Esophagus (tissue), 2 donors: Measurements from ENCODE around the gene SERPINE1. TPM values are rescaled to one million over a fixed set of nuclear protein-coding genes. Genes with fewer than 3 reads are reported as not detected.

Source experiments
- H3K27ac ChIP-seq, 2 donors: one replicate each; pipeline ENCODE4 v1.5.1; 2013; ENCODE audit warnings: low read depth in 2 of 2, mild to moderate bottlenecking in 2 of 2, inconsistent platforms in 1 of 2, low read length in 1 of 2, moderate library complexity in 1 of 2
- H3K27me3 ChIP-seq, 2 donors: one replicate each; pipeline ENCODE4 v1.6.1; 2013; ENCODE audit warnings: low read length in 2 of 2, control low read depth in 1 of 2, mild to moderate bottlenecking in 1 of 2; ENCODE audit not compliant: insufficient read depth in 2 of 2, control insufficient read depth in 1 of 2
- H3K36me3 ChIP-seq, 2 donors: one replicate each; pipeline ENCODE4 v1.6.1; 2013; ENCODE audit warnings: low read length in 1 of 2; ENCODE audit not compliant: control insufficient read depth in 2 of 2, insufficient read depth in 2 of 2
- H3K4me1 ChIP-seq, 2 donors: one replicate each; pipeline ENCODE4 v1.6.1; 2013; ENCODE audit warnings: low read length in 1 of 2; ENCODE audit not compliant: control insufficient read depth in 2 of 2, insufficient read depth in 2 of 2
- H3K4me3 ChIP-seq, 2 donors: one replicate each; pipeline ENCODE4 v1.5.1; 2013; ENCODE audit warnings: low read length in 2 of 2, mild to moderate bottlenecking in 2 of 2, low read depth in 1 of 2, moderate library complexity in 1 of 2
- H3K9me3 ChIP-seq, 2 donors: one replicate each; pipeline ENCODE4 v1.6.1; 2013; ENCODE audit warnings: mild to moderate bottlenecking in 2 of 2, low read depth in 1 of 2, low read length in 1 of 2, moderate library complexity in 1 of 2; ENCODE audit not compliant: control insufficient read depth in 2 of 2, insufficient read depth in 1 of 2
- WGBS, 2 donors: extraction: QIAGEN DNeasy Blood & Tissue Kit; methylation state at CpG; one replicate each; pipeline ENCODE4 v1.1.7; 2013; 5-methylcytosine and 5-hydroxymethylcytosine counted together
- polyA plus RNA-seq, 2 donors: library from polyadenylated mRNA; stranded (reverse); fragments of 200-250 nt; gene quantifications; one replicate each; pipeline ENCODE4 v1.2.3, GENCODE V29; 2013
- donor health status: healthy with polysubstance abuse.
- donor health status: Bipolar disorder and iron deficiency.

The SERPINE1 gene
- polyA plus RNA-seq, 2 donors, result 0.88 to 1.3 TPM

DNA sequence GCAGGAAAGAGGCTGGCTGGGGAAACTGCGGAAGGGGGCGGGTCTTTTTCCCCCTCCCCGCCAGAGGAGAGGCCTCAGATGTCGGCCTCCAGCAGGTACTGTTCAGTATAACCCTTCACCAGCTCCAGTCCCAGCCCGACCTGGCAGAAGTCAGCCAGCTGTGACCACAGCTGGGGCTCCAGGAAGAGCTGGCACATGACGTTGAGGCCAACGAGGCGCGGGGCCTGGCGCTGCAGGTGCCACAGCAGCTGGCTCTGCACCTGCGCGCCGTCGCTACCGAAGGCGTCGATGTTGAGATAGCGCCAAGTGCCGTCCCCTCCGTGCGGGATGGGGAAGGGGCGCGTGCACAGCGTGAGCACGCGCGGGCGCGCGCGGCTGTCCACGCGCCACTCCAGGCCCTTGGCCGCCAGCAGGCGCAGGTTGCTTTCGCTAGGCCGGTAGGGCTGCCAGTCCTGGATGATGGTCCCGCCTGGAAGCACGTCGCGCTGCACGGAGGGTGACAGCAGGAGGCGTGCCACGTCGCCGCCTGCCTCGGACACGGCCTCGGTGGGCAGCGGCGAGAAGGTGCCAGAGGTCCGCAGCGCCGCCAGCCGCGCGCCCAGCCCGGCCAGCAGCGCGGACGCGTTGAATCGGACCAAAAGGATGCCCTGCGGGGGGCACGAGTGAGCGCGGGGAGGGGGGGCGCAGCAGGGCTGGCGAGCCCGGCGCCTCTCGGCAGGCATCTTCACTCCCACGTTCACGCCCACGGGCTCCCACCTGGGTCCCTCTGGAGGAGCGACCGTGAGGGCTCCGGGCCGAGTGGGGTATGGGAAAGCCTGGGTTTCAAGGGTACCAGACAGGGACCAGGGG is 45.3 kb downstream of the SERPINE1 start:
- no peaks in the 10 kb centered on the region for H3K36me3 ChIP-seq
- WGBS, 2 donors, result 1 to 3% methylated on average over 74 to 79 of the region's 79 CpGs
- no peak overlapping the region for H3K4me3 ChIP-seq
- H3K4me1 ChIP-seq, result peaks cover 8 to 18% of the 10 kb centered on the region in 2 donors
- H3K27me3 ChIP-seq, result peaks cover 5 to 51% of the 10 kb centered on the region in 2 donors
- peaks cover 0 to 2% of the 10 kb centered on the region in 2 donors for H3K9me3 ChIP-seq
- H3K27ac ChIP-seq, result no peak overlapping the region

- Histone ChIP-seq H3K27me3 (peaks cover 5 to 49% of the 10 kb centered on the region in 2 donors), H3K9me3 (peaks cover 0 to 2% of the 10 kb centered on the region in 2 donors), H3K27ac (no peak overlapping the region), H3K4me3 (peak overlapping the region; percentile 9 to 10), H3K36me3 (no peaks in the 10 kb centered on the region), H3K4me1 (peaks cover 8 to 18% of the 10 kb centered on the region in 2 donors)
- 2 to 3% methylated on average over 41 to 53 of the region's 53 CpGs for WGBS, 2 donors
Observed at GRCh38 chr7:101172854-101173751, 46.2 kb downstream of the SERPINE1 start.

GRCh38 chr7:101173752-101174244 is 46.9 kb downstream of the SERPINE1 start:
- H3K4me3 ChIP-seq, result no peak overlapping the region
- H3K9me3 ChIP-seq, result peaks cover 0 to 2% of the 10 kb centered on the region in 2 donors
- H3K36me3 ChIP-seq, result no peaks in the 10 kb centered on the region
- H3K27me3 ChIP-seq, result peaks cover 5 to 50% of the 10 kb centered on the region in 2 donors
- H3K4me1 ChIP-seq, result peaks cover 8 to 18% of the 10 kb centered on the region in 2 donors
- WGBS, 2 donors, result 6 to 7% methylated on average over 16 of the region's 16 CpGs
- H3K27ac ChIP-seq, result no peak overlapping the region

- peaks cover 5 to 49% of the 10 kb centered on the region in 2 donors for H3K27me3 ChIP-seq
- no peak overlapping the region for H3K4me3 ChIP-seq
- peaks cover 0 to 2% of the 10 kb centered on the region in 2 donors for H3K9me3 ChIP-seq
- H3K36me3 ChIP-seq, result no peaks in the 10 kb centered on the region
- H3K4me1 ChIP-seq, result peaks cover 8 to 17% of the 10 kb centered on the region in 2 donors
- 6 to 11% methylated on average over 28 of the region's 28 CpGs for WGBS, 2 donors
- H3K27ac ChIP-seq, result no peak overlapping the region
Observed at GRCh38 chr7:101174322-101174854, 47.5 kb downstream of the SERPINE1 start.

GRCh38 chr7:101175664-101176063 is 48.8 kb downstream of the SERPINE1 start:
- no peaks in the 10 kb centered on the region for H3K36me3 ChIP-seq
- H3K9me3 ChIP-seq, result peaks cover 0 to 2% of the 10 kb centered on the region in 2 donors
- no peak overlapping the region for H3K4me3 ChIP-seq
- peaks cover 8 to 16% of the 10 kb centered on the region in 2 donors for H3K4me1 ChIP-seq
- 32 to 44% methylated on average over 3 of the region's 3 CpGs for WGBS, 2 donors
- H3K27me3 ChIP-seq, result peaks cover 8 to 52% of the 10 kb centered on the region in 2 donors
- no peak overlapping the region for H3K27ac ChIP-seq

- H3K36me3 ChIP-seq, result no peaks in the 10 kb centered on the region
- peaks cover 5 to 37% of the 10 kb centered on the region in 2 donors for H3K27me3 ChIP-seq
- H3K27ac ChIP-seq, result no peak overlapping the region
- whole genome bisulfite sequencing, 2 donors, result 54 to 57% methylated on average over 2 of the region's 2 CpGs
- peaks cover 1 to 10% of the 10 kb centered on the region in 2 donors for H3K4me1 ChIP-seq
- no peak overlapping the region for H3K4me3 ChIP-seq
- H3K9me3 ChIP-seq, result peaks cover 0 to 2% of the 10 kb centered on the region in 2 donors
Observed at GRCh38 chr7:101177644-101178043, 50.7 kb downstream of the SERPINE1 start.

DNA sequence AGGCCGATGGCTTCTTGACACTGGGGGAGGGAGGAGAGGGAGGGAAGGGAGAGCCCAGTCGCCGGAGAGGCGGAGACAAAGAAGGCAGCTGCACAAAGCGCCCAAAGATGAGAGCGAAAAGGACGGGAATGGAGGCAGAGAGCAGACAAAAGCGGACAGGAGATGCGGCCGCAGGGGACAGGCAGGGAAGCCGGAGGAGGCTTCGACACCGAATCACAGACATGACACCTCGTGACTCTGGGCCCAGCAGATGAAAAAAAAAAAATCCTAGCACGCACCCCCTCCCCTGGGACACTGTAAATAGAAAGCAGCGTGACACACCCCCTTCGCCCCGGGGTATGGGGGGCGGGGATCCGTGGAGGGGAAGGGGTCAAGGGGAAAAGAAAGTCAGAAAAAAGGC is 52.2 kb downstream of the SERPINE1 start:
- Histone ChIP-seq H3K27me3 (peaks cover 4 to 25% of the 10 kb centered on the region in 2 donors), H3K36me3 (no peaks in the 10 kb centered on the region), H3K4me1 (peaks cover 0 to 6% of the 10 kb centered on the region in 2 donors), H3K4me3 (no peak overlapping the region), H3K27ac (no peak overlapping the region), H3K9me3 (no peaks in the 10 kb centered on the region)
- WGBS, 2 donors, result 2 to 4% methylated on average over 19 to 20 of the region's 20 CpGs

DNA sequence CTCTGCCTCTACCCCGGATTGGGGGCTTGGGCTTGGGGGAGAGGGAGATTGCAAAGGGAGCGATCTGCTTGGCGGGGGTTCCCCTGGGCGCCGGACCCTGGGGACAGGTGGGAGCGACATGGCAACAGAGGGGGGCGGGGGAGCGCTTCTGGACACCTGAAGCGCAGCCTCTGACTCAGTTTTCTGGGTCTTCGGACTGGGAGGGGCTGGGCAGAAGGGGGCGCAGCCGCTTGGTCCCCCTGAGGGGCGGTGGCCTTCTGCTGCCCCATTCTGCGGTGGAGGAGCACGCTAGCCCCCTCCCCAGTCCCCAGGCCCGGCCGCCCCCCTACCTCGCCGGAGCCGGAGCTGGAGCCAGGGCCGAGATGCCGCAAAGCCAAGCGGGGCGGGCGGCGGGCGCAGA is 52.8 kb downstream of the SERPINE1 start:
- no peak overlapping the region for H3K27ac ChIP-seq
- WGBS, 2 donors, result 3 to 4% methylated on average over 24 to 27 of the region's 27 CpGs
- no peaks in the 10 kb centered on the region for H3K36me3 ChIP-seq
- H3K27me3 ChIP-seq, result peaks cover 4 to 20% of the 10 kb centered on the region in 2 donors
- no peaks in the 10 kb centered on the region for H3K9me3 ChIP-seq
- peaks cover 0 to 3% of the 10 kb centered on the region in 2 donors for H3K4me1 ChIP-seq
- no peak overlapping the region for H3K4me3 ChIP-seq

DNA sequence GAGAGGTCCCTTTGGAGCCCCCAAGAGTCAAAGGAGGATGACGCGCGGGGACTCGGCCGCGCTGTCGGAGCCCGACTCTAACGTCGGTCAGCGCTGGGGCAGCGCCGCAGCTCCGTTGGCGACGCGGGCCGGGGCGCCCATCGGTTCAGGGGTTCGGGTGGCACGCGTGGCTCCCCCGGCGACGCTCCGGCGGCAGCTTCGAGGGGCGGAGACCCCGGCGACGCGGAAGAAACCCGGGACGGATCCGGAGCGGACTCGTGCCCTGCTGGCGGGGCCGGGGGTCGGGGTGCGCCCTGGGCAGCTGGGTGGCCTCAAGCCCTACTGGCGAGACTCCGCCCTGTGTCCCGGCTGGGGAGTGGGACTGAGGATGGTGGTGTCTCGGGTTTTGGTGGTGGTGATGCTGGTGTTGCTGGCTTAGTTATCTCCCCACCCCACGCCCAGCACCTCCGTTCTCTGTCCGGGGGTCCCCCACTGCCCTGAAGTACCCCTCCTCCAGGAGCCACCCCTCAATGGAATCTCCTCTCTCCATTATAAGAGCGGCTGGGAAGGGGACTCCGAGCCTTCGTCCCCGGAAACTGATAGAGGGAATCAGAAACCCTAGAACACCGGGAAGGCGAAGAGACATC is 53.3 kb downstream of the SERPINE1 start, which contains the start of gene NAT16:
Gene NAT16 (minus strand): TSS at position 164 of the 626 bp plus-strand sequence. CDS start 5,486 bp downstream, outside the sequence.
- Histone ChIP-seq H3K27me3 (peaks cover 4 to 19% of the 10 kb centered on the region in 2 donors), H3K36me3 (no peaks in the 10 kb centered on the region), H3K4me1 (peaks cover 0 to 3% of the 10 kb centered on the region in 2 donors), H3K27ac (no peak within 1 kb of the TSS), H3K4me3 (no peak within 1 kb of the TSS), H3K9me3 (no peaks in the 10 kb centered on the region)
- WGBS, 2 donors, result 3 to 4% methylated on average over 55 to 56 of the region's 56 CpGs
